ENCODE results near the gene ACP7. TPM values are rescaled to one million over a fixed set of nuclear protein-coding genes. Genes with fewer than 3 reads are reported as not detected.
"Not testable (repeated sequence)": the region's sequence is repeated elsewhere in the genome, so short reads cannot be mapped to it uniquely, and the experiment has no call there.

The ACP7 gene
- polyA plus RNA-seq, 1 donor from 2014 or later, result not detected

- Mint-ChIP-seq H3K27ac (no peak overlapping the region), H3K9me3 (no peaks in the 10 kb centered on the region), H3K4me1 (peaks cover 0 to 18% (median 16%) of the 10 kb centered on the region in 3 donors), H3K4me3 (no peak overlapping the region), H3K27me3 (no peaks in the 10 kb centered on the region), H3K36me3 (no peaks in the 10 kb centered on the region)
These were observed 55.8 kb downstream of the ACP7 start for GRCh38 chr19:39139971-39140453.

GRCh38 chr19:39140594-39140993 lies 56.4 kb downstream of the ACP7 start:
- Mint-ChIP-seq H3K27me3 (no peaks in the 10 kb centered on the region), H3K27ac (no peak overlapping the region), H3K36me3 (no peaks in the 10 kb centered on the region), H3K9me3 (no peaks in the 10 kb centered on the region), H3K4me1 (peaks cover 0 to 18% (median 16%) of the 10 kb centered on the region in 3 donors), H3K4me3 (no peak overlapping the region)

GRCh38 chr19:39141929-39142328 lies 57.8 kb downstream of the ACP7 start:
- Mint-ChIP-seq H3K27ac (no peak overlapping the region), H3K36me3 (no peaks in the 10 kb centered on the region), H3K27me3 (no peaks in the 10 kb centered on the region), H3K4me3 (no peak overlapping the region), H3K9me3 (no peaks in the 10 kb centered on the region), H3K4me1 (peaks cover 0 to 17% (median 15%) of the 10 kb centered on the region in 3 donors)

- H3K36me3 Mint-ChIP-seq, result peaks cover 1% of the 10 kb centered on the region
- no peak overlapping the region for H3K27ac Mint-ChIP-seq
- peak overlapping the region in 1 of 4 donors; percentile 58 for H3K4me3 Mint-ChIP-seq
- no peaks in the 10 kb centered on the region for H3K9me3 Mint-ChIP-seq
- no peaks in the 10 kb centered on the region for H3K27me3 Mint-ChIP-seq
- peaks cover 0 to 18% (median 18%) of the 10 kb centered on the region in 3 donors for H3K4me1 Mint-ChIP-seq
These were observed 58.5 kb downstream of the ACP7 start for GRCh38 chr19:39142630-39143029.

- Mint-ChIP-seq H3K27ac (peak overlapping the region in 1 of 3 donors; percentile 57), H3K4me1 (peaks cover 0 to 18% (median 18%) of the 10 kb centered on the region in 3 donors)
- H3K4me3 Mint-ChIP-seq, H3K36me3 Mint-ChIP-seq, H3K27me3 Mint-ChIP-seq, H3K9me3 Mint-ChIP-seq: not testable (repeated sequence)
These were observed 59.7 kb downstream of the ACP7 start for GRCh38 chr19:39143757-39144289.

GRCh38 chr19:39144290-39145071 lies 60.3 kb downstream of the ACP7 start:
- H3K36me3 Mint-ChIP-seq, result peaks cover 1% of the 10 kb centered on the region
- no peaks in the 10 kb centered on the region for H3K9me3 Mint-ChIP-seq
- no peaks in the 10 kb centered on the region for H3K27me3 Mint-ChIP-seq
- peak overlapping the region in 1 of 4 donors; percentile 39 for H3K4me3 Mint-ChIP-seq
- peaks cover 0 to 18% (median 18%) of the 10 kb centered on the region in 3 donors for H3K4me1 Mint-ChIP-seq
- peak overlapping the region in 2 of 3 donors; percentile 6 to 57 for H3K27ac Mint-ChIP-seq

GRCh38 chr19:39145180-39145953 lies 61.2 kb downstream of the ACP7 start:
- Mint-ChIP-seq H3K4me3 (no peak overlapping the region), H3K36me3 (peaks cover 1% of the 10 kb centered on the region), H3K27me3 (no peaks in the 10 kb centered on the region), H3K4me1 (peaks cover 0 to 18% (median 18%) of the 10 kb centered on the region in 3 donors), H3K27ac (no peak overlapping the region), H3K9me3 (no peaks in the 10 kb centered on the region)

- H3K4me3 Mint-ChIP-seq, result no peak overlapping the region
- H3K27ac Mint-ChIP-seq, result no peak overlapping the region
- H3K9me3 Mint-ChIP-seq, result no peaks in the 10 kb centered on the region
- H3K27me3 Mint-ChIP-seq, result no peaks in the 10 kb centered on the region
- H3K36me3 Mint-ChIP-seq, result peaks cover 1% of the 10 kb centered on the region
- peaks cover 0 to 20% (median 16%) of the 10 kb centered on the region in 3 donors for H3K4me1 Mint-ChIP-seq
These were observed 61.9 kb downstream of the ACP7 start for GRCh38 chr19:39146091-39146490.

GRCh38 chr19:39146686-39147450 lies 62.7 kb downstream of the ACP7 start:
- H3K27me3 Mint-ChIP-seq, result no peaks in the 10 kb centered on the region
- no peaks in the 10 kb centered on the region for H3K9me3 Mint-ChIP-seq
- H3K36me3 Mint-ChIP-seq, result peaks cover 1% of the 10 kb centered on the region
- peak overlapping the region in 1 of 3 donors; percentile 31 for H3K27ac Mint-ChIP-seq
- H3K4me3 Mint-ChIP-seq, result no peak overlapping the region
- H3K4me1 Mint-ChIP-seq, result peaks cover 0 to 19% (median 15%) of the 10 kb centered on the region in 3 donors

- Mint-ChIP-seq H3K36me3 (peaks cover 1% of the 10 kb centered on the region), H3K4me1 (peaks cover 0 to 16% (median 14%) of the 10 kb centered on the region in 3 donors), H3K27me3 (no peaks in the 10 kb centered on the region), H3K27ac (no peak overlapping the region), H3K4me3 (no peak overlapping the region), H3K9me3 (no peaks in the 10 kb centered on the region)
These were observed 63.3 kb downstream of the ACP7 start for GRCh38 chr19:39147480-39147879.

GRCh38 chr19:39148939-39149529 lies 64.9 kb downstream of the ACP7 start:
- no peaks in the 10 kb centered on the region for H3K9me3 Mint-ChIP-seq
- no peaks in the 10 kb centered on the region for H3K27me3 Mint-ChIP-seq
- H3K27ac Mint-ChIP-seq, result no peak overlapping the region
- H3K36me3 Mint-ChIP-seq, result peaks cover 4% of the 10 kb centered on the region
- no peak overlapping the region for H3K4me3 Mint-ChIP-seq
- H3K4me1 Mint-ChIP-seq, result peaks cover 0 to 12% (median 10%) of the 10 kb centered on the region in 3 donors

GRCh38 chr19:39150235-39150634 lies 66.1 kb downstream of the ACP7 start:
- Mint-ChIP-seq H3K9me3 (no peaks in the 10 kb centered on the region), H3K36me3 (peaks cover 5% of the 10 kb centered on the region), H3K27me3 (no peaks in the 10 kb centered on the region), H3K27ac (no peak overlapping the region), H3K4me1 (peaks cover 0 to 7% (median 4%) of the 10 kb centered on the region in 3 donors), H3K4me3 (no peak overlapping the region)

- Mint-ChIP-seq H3K4me1 (peaks cover 0 to 9% (median 6%) of the 10 kb centered on the region in 3 donors), H3K4me3 (no peak overlapping the region), H3K36me3 (peaks cover 5% of the 10 kb centered on the region), H3K27me3 (no peaks in the 10 kb centered on the region), H3K9me3 (no peaks in the 10 kb centered on the region), H3K27ac (no peak overlapping the region)
These were observed 66.8 kb downstream of the ACP7 start for GRCh38 chr19:39150807-39151600.

All from IgD-negative memory B cell (primary cell).